ENCODE measurements around the gene SYTL3.

- no peak for TF ChIP-seq POLR2A (IDR thresholded peaks at IDR 0.05)
- no peak for TF ChIP-seq CTCF (IDR thresholded peaks at IDR 0.05)
These were observed 37.7 kb downstream of the SYTL3 start for GRCh38 chr6:158687506-158687905.

All from lower leg skin (tissue), 3 donors.